HG02678 (cell line): ENCODE results near the gene KRTAP9-2.
"Not testable (repeated sequence)": the region's sequence is repeated elsewhere in the genome, so short reads cannot be mapped to it uniquely, and the experiment has no call there.

ENCODE experiments used
- ATAC-seq: cut with Tn5 transposase; IDR thresholded peaks from one replicate; pipeline ENCODE4 v1.9.1; 2021; ENCODE audit warnings: mild to moderate bottlenecking, moderate library complexity; ENCODE audit not compliant: unreplicated experiment

The KRTAP9-2 gene

GRCh38 chr17:41226598-41227095, at the start of gene KRTAP9-2:
Gene KRTAP9-2 (plus strand): TSS chr17:41226648. CDS start chr17:41226655, 7 bp downstream.
- ATAC-seq = not testable (repeated sequence)

- ATAC-seq = no peak
Observed at GRCh38 chr17:41176744-41177387, 49.6 kb upstream of the KRTAP9-2 start.

- no peak for ATAC-seq
Observed at GRCh38 chr17:41177727-41178271, 48.6 kb upstream of the KRTAP9-2 start, which contains the start of gene KRTAP4-2. Gene KRTAP4-2 (minus strand): TSS chr17:41178221. CDS start chr17:41178164, 57 bp downstream.

GRCh38 chr17:41178341-41178740, 48.1 kb upstream of the KRTAP9-2 start:
- ATAC-seq = no peak

- ATAC-seq = no peak
Observed at GRCh38 chr17:41178843-41179616, 47.4 kb upstream of the KRTAP9-2 start.

GRCh38 chr17:41184480-41184961, 41.9 kb upstream of the KRTAP9-2 start, which contains the start of gene KRTAP4-1:
Gene KRTAP4-1 (minus strand): TSS chr17:41184911. CDS start chr17:41184854, 57 bp downstream.
- ATAC-seq = no peak

- no peak for ATAC-seq
Observed at GRCh38 chr17:41185001-41185400, 41.4 kb upstream of the KRTAP9-2 start.

GRCh38 chr17:41186872-41187271, 39.6 kb upstream of the KRTAP9-2 start:
- ATAC-seq = no peak

- ATAC-seq = not testable (repeated sequence)
Observed at GRCh38 chr17:41189837-41190318, 36.6 kb upstream of the KRTAP9-2 start, which contains the start of gene KRTAP9-1. Gene KRTAP9-1 (plus strand): TSS chr17:41189887. CDS start chr17:41189887, 0 bp downstream.

- ATAC-seq = no peak
Observed at GRCh38 chr17:41190328-41190727, 36.1 kb upstream of the KRTAP9-2 start.

- ATAC-seq = no peak
Observed at GRCh38 chr17:41196068-41196467, 30.4 kb upstream of the KRTAP9-2 start.

GRCh38 chr17:41199421-41200078, 26.9 kb upstream of the KRTAP9-2 start:
- no peak for ATAC-seq

- no peak for ATAC-seq
Observed at GRCh38 chr17:41211845-41212466, 14.5 kb upstream of the KRTAP9-2 start.

- ATAC-seq = no peak
Observed at GRCh38 chr17:41212524-41213169, 13.8 kb upstream of the KRTAP9-2 start.

- no peak for ATAC-seq
Observed at GRCh38 chr17:41215681-41216080, 10.8 kb upstream of the KRTAP9-2 start.

- ATAC-seq = no peak
Observed at GRCh38 chr17:41223821-41224220, 2.6 kb upstream of the KRTAP9-2 start.

- ATAC-seq = no peak
Observed at GRCh38 chr17:41226051-41226450, 397 bp upstream of the KRTAP9-2 start.

GRCh38 chr17:41230094-41230493, 3.6 kb downstream of the KRTAP9-2 start:
- ATAC-seq = no peak

GRCh38 chr17:41231731-41232130, 5.3 kb downstream of the KRTAP9-2 start:
- no peak for ATAC-seq
